ENCODE results near the gene STMN1.

GRCh38 chr1:25879675-25880074 lies 26.5 kb downstream of the STMN1 start:
- TF ChIP-seq CTCF (IDR thresholded peaks at IDR 0.05) (no peak), POLR2A (IDR thresholded peaks at IDR 0.05) (no peak)
